ENCODE measurements around the gene ROBO1.

DNA sequence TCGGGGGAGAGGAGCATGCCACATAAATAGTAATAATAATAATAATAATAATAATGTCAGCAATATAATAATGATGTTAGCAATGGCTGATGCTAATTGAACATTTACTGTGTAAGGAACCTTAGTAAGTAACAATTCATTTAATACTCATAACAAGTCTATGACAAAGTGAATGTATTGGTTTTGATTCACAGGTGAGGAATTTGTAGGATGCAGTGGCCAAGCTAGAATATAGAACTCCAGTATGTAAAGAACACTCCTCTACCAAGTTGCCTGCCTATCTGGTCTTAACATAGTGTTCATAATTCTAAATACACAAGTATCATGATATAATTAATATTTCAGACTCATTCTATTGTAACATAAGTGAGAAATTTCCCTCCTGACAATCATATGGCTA is 1016.5 kb downstream of the ROBO1 start:
- TF ChIP-seq POLR2A (IDR thresholded peaks at IDR 0.05; ENCODE audit: low read length): no peak
- TF ChIP-seq GATA1 (IDR thresholded peaks at IDR 0.05; ENCODE audit: low read depth, low read length): no peak
